ENCODE measurements around the gene XCL1. TPM values are rescaled to one million over a fixed set of nuclear protein-coding genes. Genes with fewer than 3 reads are reported as not detected.
"Not testable (repeated sequence)": the region's sequence is repeated elsewhere in the genome, so short reads cannot be mapped to it uniquely, and the experiment has no call there.

XCL1 gene
- total RNA-seq, 4 donors from 2014 or later, result 0.42 to 1.2 (median 0.91) TPM; not detected in 1

DNA sequence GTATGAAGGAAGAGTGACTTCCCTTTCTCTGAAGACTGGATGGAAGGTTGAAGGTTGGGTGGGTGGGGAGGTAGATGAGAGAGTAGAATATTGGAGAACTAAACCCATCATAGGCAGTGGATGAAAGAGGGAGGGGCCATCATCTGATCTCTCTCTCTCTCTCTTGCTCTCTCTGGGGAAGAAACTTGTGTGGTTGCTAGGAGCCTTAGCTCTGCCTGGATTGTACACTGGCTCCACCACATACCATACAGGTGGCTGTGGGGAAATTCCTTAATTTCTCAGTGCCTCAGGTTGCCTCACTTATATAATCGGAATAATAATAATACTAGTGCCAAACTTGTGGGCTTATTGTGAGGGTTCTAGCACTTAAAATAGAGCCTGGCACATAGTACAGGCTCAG, 9.5 kb downstream of the XCL1 start:
- peaks cover 10 to 38% (median 33%) of the 10 kb centered on the region in 4 donors for H3K4me1 ChIP-seq
- no peak for DNase-seq (ENCODE audit: extremely low spot score)
- H3K4me3 ChIP-seq, result no peak overlapping the region
- 100% methylated on average over 1 of the region's 1 CpG for WGBS
- TF ChIP-seq, protein P1, sequence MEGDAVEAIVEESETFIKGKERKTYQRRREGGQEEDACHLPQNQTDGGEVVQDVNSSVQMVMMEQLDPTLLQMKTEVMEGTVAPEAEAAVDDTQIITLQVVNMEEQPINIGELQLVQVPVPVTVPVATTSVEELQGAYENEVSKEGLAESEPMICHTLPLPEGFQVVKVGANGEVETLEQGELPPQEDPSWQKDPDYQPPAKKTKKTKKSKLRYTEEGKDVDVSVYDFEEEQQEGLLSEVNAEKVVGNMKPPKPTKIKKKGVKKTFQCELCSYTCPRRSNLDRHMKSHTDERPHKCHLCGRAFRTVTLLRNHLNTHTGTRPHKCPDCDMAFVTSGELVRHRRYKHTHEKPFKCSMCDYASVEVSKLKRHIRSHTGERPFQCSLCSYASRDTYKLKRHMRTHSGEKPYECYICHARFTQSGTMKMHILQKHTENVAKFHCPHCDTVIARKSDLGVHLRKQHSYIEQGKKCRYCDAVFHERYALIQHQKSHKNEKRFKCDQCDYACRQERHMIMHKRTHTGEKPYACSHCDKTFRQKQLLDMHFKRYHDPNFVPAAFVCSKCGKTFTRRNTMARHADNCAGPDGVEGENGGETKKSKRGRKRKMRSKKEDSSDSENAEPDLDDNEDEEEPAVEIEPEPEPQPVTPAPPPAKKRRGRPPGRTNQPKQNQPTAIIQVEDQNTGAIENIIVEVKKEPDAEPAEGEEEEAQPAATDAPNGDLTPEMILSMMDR (IDR thresholded peaks at IDR 0.05), result no peak
- TF ChIP-seq POLR2AphosphoS5 (IDR thresholded peaks at IDR 0.05) (no peak), POLR2A (IDR thresholded peaks at IDR 0.05; ENCODE audit: low read depth) (no peak), EP300 (IDR thresholded peaks at IDR 0.05) (no peak)
- no peaks in the 10 kb centered on the region for H3K36me3 ChIP-seq
- H3K9me3 ChIP-seq, result no peaks in the 10 kb centered on the region
- no peaks in the 10 kb centered on the region for H3K27me3 ChIP-seq
- no peak overlapping the region for H3K27ac ChIP-seq (replicated peaks in 1 of 4)
- intact Hi-C loops (cut with DNase I), result no loop called here

- TF ChIP-seq EP300 (IDR thresholded peaks at IDR 0.05) (no peak), POLR2AphosphoS5 (IDR thresholded peaks at IDR 0.05) (no peak), POLR2A (IDR thresholded peaks at IDR 0.05; ENCODE audit: low read depth) (no peak)
- TF ChIP-seq, protein P1 (IDR thresholded peaks at IDR 0.05), result no peak
- Histone ChIP-seq H3K9me3 (no peaks in the 10 kb centered on the region), H3K4me1 (peaks cover 10 to 16% (median 13%) of the 10 kb centered on the region in 4 donors), H3K36me3 (no peaks in the 10 kb centered on the region), H3K4me3 (no peak overlapping the region), H3K27me3 (no peaks in the 10 kb centered on the region), H3K27ac (replicated peaks in 1 of 4) (no peak overlapping the region)
- intact Hi-C loops (cut with DNase I), result no loop called here
- 90% methylated on average over 2 of the region's 2 CpGs for WGBS
- no peak for DNase-seq (ENCODE audit: extremely low spot score)
Measured at GRCh38 chr1:168589167-168589566, 12.8 kb downstream of the XCL1 start.

GRCh38 chr1:168591066-168591465, 14.7 kb downstream of the XCL1 start:
- Histone ChIP-seq H3K4me3 (no peak overlapping the region), H3K27ac (replicated peaks in 1 of 4) (no peak overlapping the region), H3K9me3 (no peaks in the 10 kb centered on the region), H3K27me3 (no peaks in the 10 kb centered on the region), H3K36me3 (no peaks in the 10 kb centered on the region), H3K4me1 (no peaks in the 10 kb centered on the region)
- TF ChIP-seq POLR2A (IDR thresholded peaks at IDR 0.05; ENCODE audit: low read depth), result no peak
- TF ChIP-seq, protein P1 (IDR thresholded peaks at IDR 0.05), result no peak
- intact Hi-C loops (cut with DNase I), result no loop called here
- WGBS, result 91% methylated on average over 5 of the region's 5 CpGs
- no peak for DNase-seq (ENCODE audit: extremely low spot score)

DNA sequence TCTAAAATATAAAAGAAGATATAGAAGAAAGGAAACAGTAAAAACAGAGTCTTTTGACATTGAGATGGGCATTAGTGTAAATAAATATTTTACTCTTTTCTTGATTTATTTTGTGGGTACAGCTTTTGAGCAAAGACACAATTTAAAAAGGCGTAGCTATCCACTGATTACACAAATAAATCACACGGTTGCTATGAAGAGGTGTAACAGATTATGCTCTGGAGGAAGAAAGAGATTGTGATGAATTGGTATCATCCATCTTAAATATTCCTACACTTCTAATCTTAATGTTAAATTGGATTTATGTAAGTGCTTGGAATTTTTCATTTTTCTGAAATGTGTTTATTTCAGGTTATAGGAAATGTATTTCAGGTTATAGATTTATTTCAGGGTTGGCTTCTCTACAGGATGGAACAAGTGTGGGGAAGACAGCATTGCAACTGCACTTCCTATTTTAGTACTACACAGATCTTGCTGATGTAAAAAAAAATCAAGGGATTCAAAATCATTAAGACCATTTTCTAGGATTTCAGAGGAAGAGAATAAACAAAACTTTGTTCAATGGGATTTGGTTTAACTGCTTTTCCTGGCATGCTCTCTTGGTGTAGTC, 15.3 kb downstream of the XCL1 start:
- no peak for DNase-seq (ENCODE audit: extremely low spot score)
- TF ChIP-seq EP300 (IDR thresholded peaks at IDR 0.05) (no peak), POLR2A (IDR thresholded peaks at IDR 0.05; ENCODE audit: low read depth) (no peak), POLR2AphosphoS5 (IDR thresholded peaks at IDR 0.05) (no peak)
- TF ChIP-seq, protein P1 (IDR thresholded peaks at IDR 0.05), result no peak
- Histone ChIP-seq H3K27ac (replicated peaks in 1 of 4) (no peak overlapping the region), H3K9me3 (no peaks in the 10 kb centered on the region), H3K27me3 (no peaks in the 10 kb centered on the region), H3K4me3 (no peak overlapping the region), H3K36me3 (no peaks in the 10 kb centered on the region), H3K4me1 (no peaks in the 10 kb centered on the region)
- intact Hi-C loops (cut with DNase I), result no loop called here
- WGBS, result 45% methylated on average over 2 of the region's 2 CpGs

DNA sequence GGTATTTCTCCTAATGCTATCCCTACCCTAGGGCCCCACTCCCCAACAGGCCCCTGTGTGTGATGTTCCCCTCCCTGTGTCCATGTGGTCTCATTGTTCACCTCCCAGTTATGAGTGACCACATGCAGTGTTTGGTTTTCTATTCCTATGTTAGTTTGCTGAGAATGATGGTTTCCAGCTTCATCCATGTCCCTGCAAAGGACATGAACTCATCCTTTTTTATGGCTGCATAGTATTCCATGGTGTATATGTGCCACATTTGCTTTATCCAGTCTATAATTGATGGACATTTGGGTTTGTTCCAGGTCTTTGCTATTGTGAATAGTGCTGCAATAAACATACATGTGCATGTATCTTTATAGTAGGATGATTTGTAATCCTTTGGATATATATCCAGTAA, 19.0 kb downstream of the XCL1 start:
- DNase-seq (ENCODE audit: extremely low spot score); H3K4me1 ChIP-seq; H3K27ac ChIP-seq (replicated peaks in 1 of 4); H3K4me3 ChIP-seq; intact Hi-C loops (cut with DNase I); H3K36me3 ChIP-seq; H3K9me3 ChIP-seq; H3K27me3 ChIP-seq: not testable (repeated sequence)
